H1 (cell line): ENCODE measurements around the gene PBXIP1. TPM values are rescaled to one million over a fixed set of nuclear protein-coding genes. Genes with fewer than 3 reads are reported as not detected.
A peak's percentile ranks its signal among the peaks of the same experiment; 100 is the strongest.

ENCODE experiments used
- CTCF ChIA-PET: fragments of 300-600 bp; sonication (Branson Sonifier 250); formaldehyde crosslinking; loops from one replicate; lab custom pipeline; 2021; ENCODE audit not compliant: partially characterized antibody; lab: Charles Lee
- POLR2A ChIA-PET: fragments of 300-600 bp; sonication (Branson Sonifier 250); formaldehyde crosslinking; loops from one replicate; lab custom pipeline; 2021; ENCODE audit warnings: inconsistent platforms; ENCODE audit not compliant: partially characterized antibody; lab: Charles Lee
- DNase-seq, 2 experiments: peaks; one replicate each; pipeline versions ENCODE4 v3.0.0 to v3.0.0-alpha.2; 2010 to 2022; ENCODE audit warnings: low spot score in 2 of 2, low read depth in 1 of 2, mixed read lengths in 1 of 2
- FAIRE-seq: peaks from 2 replicates; lab custom pipeline; 2011; peaks lifted over from hg19 to GRCh38; lab: Jason Lieb, UNC
- H2AFZ ChIP-seq: 2 replicates; pipeline ENCODE4 v1.8.1; 2012; ENCODE audit warnings: low read length, inconsistent platforms
- H2AK5ac ChIP-seq: 2 replicates; pipeline ENCODE4 v1.6.1; 2013; ENCODE audit warnings: low read depth, low read length
- H2BK120ac ChIP-seq: replicated peaks from 2 replicates; pipeline ENCODE3; 2013; ENCODE audit warnings: low read depth, low read length, inconsistent platforms
- H2BK12ac ChIP-seq: 2 replicates; pipeline ENCODE4 v1.6.1; 2013; ENCODE audit warnings: low read depth, low read length
- H2BK15ac ChIP-seq: 2 replicates; pipeline ENCODE4 v1.6.1; 2013; ENCODE audit warnings: low read length
- H2BK20ac ChIP-seq: 2 replicates; pipeline ENCODE4 v1.6.1; 2013; ENCODE audit warnings: low read length
- H2BK5ac ChIP-seq: 2 replicates; pipeline ENCODE4 v1.6.1; 2013; ENCODE audit warnings: low read depth, low read length
- H3K14ac ChIP-seq: 2 replicates; pipeline ENCODE4 v1.6.1; 2013; ENCODE audit warnings: inconsistent platforms; ENCODE audit not compliant: insufficient read length
- H3K18ac ChIP-seq: 2 replicates; pipeline ENCODE4 v1.6.1; 2013; ENCODE audit warnings: low read length; ENCODE audit errors: extremely low read depth
- H3K23ac ChIP-seq: 2 replicates; pipeline ENCODE4 v1.6.1; 2013; ENCODE audit warnings: inconsistent platforms; ENCODE audit not compliant: insufficient read length
- H3K23me2 ChIP-seq: 2 replicates; pipeline ENCODE4 v1.6.1; 2013; ENCODE audit warnings: low read depth, low read length
- H3K27ac ChIP-seq: 2 replicates; pipeline ENCODE4 v1.6.1; 2011; ENCODE audit warnings: low read depth, low read length, inconsistent platforms
- H3K27me3 ChIP-seq, 4 experiments: replicated peaks in 1 of 4; 1 replicate in 1 of 4; 2 replicates in 3 of 4; pipeline versions ENCODE4 v1.6.1 to v1.8.1; 2011 to 2013; ENCODE audit warnings: low read length in 3 of 4, mild to moderate bottlenecking in 3 of 4, inconsistent platforms in 2 of 4, mixed read lengths in 2 of 4, moderate library complexity in 1 of 4; ENCODE audit not compliant: control insufficient read depth in 3 of 4, insufficient read depth in 3 of 4; ENCODE audit errors: extremely low read depth in 1 of 4
- H3K36me3 ChIP-seq, 4 experiments: 2 replicates each; pipeline versions ENCODE4 v1.6.1 to v1.8.1; 2011 to 2013; ENCODE audit warnings: mild to moderate bottlenecking in 4 of 4, low read length in 3 of 4, moderate library complexity in 2 of 4, control low read depth in 1 of 4, inconsistent platforms in 1 of 4; ENCODE audit not compliant: insufficient read depth in 4 of 4, control insufficient read depth in 2 of 4
- H3K4ac ChIP-seq: replicated peaks from 2 replicates; pipeline ENCODE3; 2013; ENCODE audit warnings: low read length, low read depth, mixed read lengths, inconsistent platforms; ENCODE audit not compliant: insufficient read length
- H3K4me1 ChIP-seq, 4 experiments: replicated peaks in 1 of 4; 1 replicate in 1 of 4; 2 replicates in 3 of 4; pipeline versions ENCODE4 v1.6.1 to v1.8.1; 2011 to 2013; ENCODE audit warnings: low read length in 3 of 4, inconsistent platforms in 2 of 4, mixed read lengths in 1 of 4; ENCODE audit not compliant: insufficient read depth in 4 of 4, control insufficient read depth in 3 of 4
- H3K4me2 ChIP-seq, 2 experiments: 2 replicates each; pipeline versions ENCODE4 v1.6.1 to v1.8.1; 2011 to 2013; ENCODE audit warnings: low read depth in 2 of 2, low read length in 2 of 2, control low read depth in 1 of 2, inconsistent platforms in 1 of 2, mild to moderate bottlenecking in 1 of 2; ENCODE audit not compliant: insufficient read depth in 1 of 2
- H3K4me3 ChIP-seq, 4 experiments: fragments of 200-600, 300-600 bp in 1 of 4; sonication (generic), shearing (Covaris generic), sonication (Bioruptor Twin) in 1 of 4; 2 replicates each; pipeline versions ENCODE4 v1.5.1 to v1.8.1; 2011 to 2016; ENCODE audit warnings: low read length in 4 of 4, low read depth in 3 of 4, control low read depth in 2 of 4, inconsistent platforms in 2 of 4, mild to moderate bottlenecking in 2 of 4, mixed read lengths in 1 of 4, moderate library complexity in 1 of 4; ENCODE audit not compliant: insufficient read depth in 2 of 4; ENCODE audit errors: extremely low read depth in 1 of 4
- H3K56ac ChIP-seq: replicated peaks from 2 replicates; pipeline ENCODE3; 2013; ENCODE audit warnings: low read depth, mild to moderate bottlenecking, mixed read lengths, low read length, inconsistent platforms; ENCODE audit not compliant: insufficient read length
- H3K79me1 ChIP-seq: 2 replicates; pipeline ENCODE4 v1.6.1; 2013; ENCODE audit warnings: low read depth, low read length, control low read depth
- H3K79me2 ChIP-seq, 2 experiments: 2 replicates each; pipeline versions ENCODE4 v1.6.1 to v1.8.1; 2012 to 2013; ENCODE audit warnings: low read length in 2 of 2, mild to moderate bottlenecking in 2 of 2, inconsistent platforms in 1 of 2; ENCODE audit not compliant: insufficient read depth in 2 of 2, control insufficient read depth in 1 of 2
- H3K9ac ChIP-seq, 4 experiments: replicated peaks in 1 of 4; 1 replicate in 1 of 4; 2 replicates in 3 of 4; pipeline versions ENCODE4 v1.6.1 to v1.8.1; 2011 to 2013; ENCODE audit warnings: low read depth in 3 of 4, low read length in 3 of 4, control low read depth in 2 of 4, mild to moderate bottlenecking in 2 of 4, moderate library complexity in 2 of 4, inconsistent platforms in 1 of 4; ENCODE audit errors: extremely low read depth in 1 of 4
- H3K9me3 ChIP-seq, 2 experiments: 2 replicates each; pipeline versions ENCODE4 v1.6.1 to v1.8.1; 2012 to 2013; ENCODE audit warnings: mild to moderate bottlenecking in 2 of 2, moderate library complexity in 2 of 2, control low read depth in 1 of 2, inconsistent platforms in 1 of 2, low read depth in 1 of 2, low read length in 1 of 2, mixed read lengths in 1 of 2; ENCODE audit not compliant: insufficient read depth in 2 of 2
- H4K20me1 ChIP-seq, 2 experiments: replicated peaks in 1 of 2; 2 replicates each; pipeline versions ENCODE3 to v1.8.1; 2011 to 2013; ENCODE audit warnings: inconsistent platforms in 2 of 2, low read length in 2 of 2, mild to moderate bottlenecking in 1 of 2; ENCODE audit not compliant: insufficient read depth in 2 of 2, control insufficient read depth in 1 of 2
- H4K5ac ChIP-seq: 2 replicates; pipeline ENCODE4 v1.6.1; 2013; ENCODE audit warnings: low read length, low read depth, mixed read lengths, inconsistent platforms; ENCODE audit not compliant: insufficient read length
- H4K8ac ChIP-seq: 2 replicates; pipeline ENCODE4 v1.8.0; 2013; ENCODE audit warnings: mild to moderate bottlenecking, moderate library complexity, low read length, inconsistent platforms; ENCODE audit not compliant: insufficient read depth; ENCODE audit errors: extremely low read depth
- H4K91ac ChIP-seq: replicated peaks from 2 replicates; pipeline ENCODE3; 2013; ENCODE audit warnings: low read length, mixed read lengths, inconsistent platforms; ENCODE audit not compliant: insufficient read length
- GABPA ChIP-seq: IDR thresholded peaks from 2 replicates; pipeline ENCODE4 v1.6.1; 2011; ENCODE audit warnings: mild to moderate bottlenecking, low read length, moderate library complexity, borderline replicate concordance; ENCODE audit not compliant: insufficient read depth
- JUND ChIP-seq: IDR thresholded peaks from 2 replicates; pipeline ENCODE4 v1.6.1; 2011; ENCODE audit warnings: mild to moderate bottlenecking, improper control_type of control experiment, low read length
- POLR2A ChIP-seq, 2 experiments: IDR thresholded peaks; 1 replicate in 1 of 2; 2 replicates in 1 of 2; pipeline ENCODE4 v1.6.1; 2011; ENCODE audit warnings: low read depth in 2 of 2, low read length in 2 of 2, mild to moderate bottlenecking in 2 of 2; ENCODE audit errors: control extremely low read depth in 1 of 2
- POLR2AphosphoS5 ChIP-seq: IDR thresholded peaks from 2 replicates; pipeline ENCODE4 v1.6.1; 2011; ENCODE audit warnings: low read depth, low read length
- RAD21 ChIP-seq, 2 experiments: IDR thresholded peaks in 1 of 2; conservative IDR thresholded peaks in 1 of 2; 2 replicates each; pipeline ENCODE4 v1.6.1; 2011; ENCODE audit warnings: low read depth in 2 of 2, low read length in 2 of 2, improper control_type of control experiment in 1 of 2, inconsistent platforms in 1 of 2, mild to moderate bottlenecking in 1 of 2, moderate library complexity in 1 of 2
- WGBS, 2 experiments: shearing (Covaris generic) in 1 of 2; methylation state at CpG; one replicate each; pipeline versions ENCODE4 v1.1.6 to v1.1.7; 2013 to 2015; ENCODE audit warnings: low lambda C conversion rate in 2 of 2, mixed read lengths in 2 of 2, inconsistent platforms in 1 of 2, low coverage in 1 of 2, missing lambda C conversion rate in 1 of 2; ENCODE audit not compliant: insufficient replicate concordance in 2 of 2, insufficient coverage in 1 of 2, insufficient read length in 1 of 2; ENCODE audit errors: extremely low coverage in 1 of 2, missing lambda C conversion rate in 1 of 2; 5-methylcytosine and 5-hydroxymethylcytosine counted together
- polyA plus RNA-seq, 7 experiments: library from polyadenylated mRNA; depleted of rRNA in 3 of 7; stranded (reverse) in 5 of 7; unstranded in 2 of 7; fragments of >200 nt in 5 of 7; fragments of 200-250 nt in 2 of 7; gene quantifications; 1 replicate in 5 of 7; 2 replicates in 1 of 7; 4 replicates in 1 of 7; pipeline versions ENCODE4 v1.2.1 to v1.2.3, GENCODE V29; 2011 to 2013; ENCODE audit warnings: missing spikeins in 2 of 7, mixed read lengths in 2 of 7
- total RNA-seq: library from RNA; stranded (reverse); fragmentation: NEBNext Ultra II Directional; extraction: Animal tissue kit (Norgen Biotek cat#: 25700); gene quantifications from 2 replicates; pipeline ENCODE4 v1.2.1, GENCODE V29; 2021
- TF ChIP-seq, protein P1 (sequence below), 3 experiments: IDR thresholded peaks; 1 replicate in 2 of 3; 2 replicates in 1 of 3; pipeline versions ENCODE4 v1.5.1 to v1.6.1; 2011; ENCODE audit warnings: low read length in 3 of 3, mild to moderate bottlenecking in 3 of 3, inconsistent platforms in 2 of 3, low read depth in 1 of 3, moderate library complexity in 1 of 3; ENCODE audit not compliant: insufficient read depth in 1 of 3; ENCODE audit errors: control extremely low read depth in 1 of 3

PBXIP1 gene
- total and polyA plus RNA-seq, 2 of the 8 experiments (the other 6 are each of a cell fraction or from before 2014, with no cell fraction given) = 12.0 to 19.8 TPM

DNA sequence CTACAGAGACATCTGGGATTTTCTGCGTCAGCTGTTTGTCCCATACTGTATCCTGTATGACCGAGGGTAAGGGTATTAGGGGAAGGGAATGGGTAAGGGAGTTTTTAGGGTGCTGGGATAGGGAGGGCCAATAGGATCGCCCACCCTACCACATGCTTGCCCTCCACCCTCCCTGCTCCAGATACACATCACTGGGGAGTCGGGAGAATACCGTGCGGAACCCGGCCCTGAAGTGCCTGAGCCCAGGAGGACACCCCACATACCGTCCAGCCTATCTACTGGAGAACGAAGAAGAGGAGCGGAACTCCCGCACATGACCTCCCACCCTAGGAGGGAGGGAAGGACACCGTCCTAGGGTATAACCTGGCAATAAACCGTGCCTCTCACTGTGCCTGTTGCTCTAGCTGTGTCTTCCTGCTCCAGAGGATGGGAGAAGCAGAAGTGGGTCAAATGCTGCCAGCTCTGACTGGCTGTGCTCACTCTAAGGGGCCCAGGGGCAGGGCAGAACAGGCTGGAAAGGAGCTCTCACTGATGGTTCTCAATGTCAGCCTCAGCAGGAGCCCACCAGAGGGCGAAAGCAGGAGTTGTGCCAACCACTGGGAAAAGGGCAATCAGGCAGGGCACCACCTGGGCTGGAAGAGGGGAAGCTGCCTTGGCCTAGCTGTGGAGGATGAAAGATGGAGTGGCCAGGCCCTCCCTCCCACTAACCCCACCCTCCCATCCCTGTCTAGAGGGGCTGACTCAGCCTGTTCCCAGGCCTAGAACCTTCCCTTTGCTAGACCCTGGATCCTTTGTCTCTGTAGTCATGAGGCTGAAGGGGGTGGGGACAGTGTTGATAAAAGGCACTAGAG is 37.0 kb upstream of the PBXIP1 start:
- 89% methylated on average over 14 of the region's 14 CpGs; no CpG with 5 or more reads in 1 of the 2 experiments for WGBS, 2 experiments

More for the DNA sequence above, 37.0 kb upstream of the PBXIP1 start:
- Histone ChIP-seq H4K20me1 (peaks cover 10 to 17% of the 10 kb centered on the region in 2 experiments), H3K27ac (peak overlapping the region; percentile 58; the same call in 1 of the 2 replicates), H3K4me3 (no peak overlapping the region), H3K14ac (no peak overlapping the region), H3K56ac (no peak overlapping the region), H2AFZ (no peak overlapping the region), H3K4me2 (no peak overlapping the region), H2AK5ac (no peak overlapping the region; the same call in 1 of the 2 replicates), H3K4me1 (peaks cover 0 to 7% (median 3%) of the 10 kb centered on the region in 4 experiments; a peak in 3 of 7 replicates), H3K36me3 (peaks cover 9 to 33% (median 26%) of the 10 kb centered on the region in 4 experiments), H2BK120ac (no peak overlapping the region), H4K8ac (no peak overlapping the region), H3K23ac (no peak overlapping the region), H3K79me1 (peaks cover 4% of the 10 kb centered on the region; the same call in 1 of the 2 replicates), H4K91ac (no peak overlapping the region), H3K9ac (peak overlapping the region in 1 of 4 experiments; percentile 50; a peak in 2 of 7 replicates), H2BK5ac (no peak overlapping the region), H3K27me3 (no peaks in the 10 kb centered on the region), H2BK20ac (no peak overlapping the region), H3K79me2 (peaks cover 0 to 16% of the 10 kb centered on the region in 2 experiments; a peak in 2 of 4 replicates), H4K5ac (no peak overlapping the region), H3K23me2 (no peaks in the 10 kb centered on the region; the same call in 1 of the 2 replicates), H2BK12ac (no peak overlapping the region), H3K9me3 (no peaks in the 10 kb centered on the region), H3K4ac (no peak overlapping the region), H2BK15ac (no peak overlapping the region), H3K18ac (no peak overlapping the region)
- CTCF ChIA-PET = interaction anchor here (1.1 to 14.0 kb wide), 11 partner anchors 11 to 180 kb away, joined by 3 to 334 read pairs (median 15); partner anchors contain the start of genes ADAM15, CKS1B, EFNA4 and FLAD1
- DNase-seq (peak in 1 of 2 experiments; percentile 58), FAIRE-seq (no peak)
- POLR2A ChIA-PET = interaction anchor here (0.6 to 42.8 kb wide), 15 partner anchors 11 to 461 kb away, joined by 3 to 702 read pairs (median 5); partner anchors contain the start of genes ADAM15, CKS1B, EFNA4 and FLAD1
- TF ChIP-seq GABPA = no peak
- peak; percentile 12 to 33; a peak in 2 of 4 replicates for TF ChIP-seq RAD21 (IDR thresholded peaks at IDR 0.05 in 1 of 2, conservative IDR thresholded peaks at IDR 0.05 in 1 of 2; ENCODE audit: low read depth in 2 of 2, low read length in 2 of 2)
- TF ChIP-seq POLR2A (IDR thresholded peaks at IDR 0.05; ENCODE audit: control extremely low read depth in 1 of 2, low read depth in 2 of 2, low read length in 2 of 2) = peak; percentile 51 to 61
- peak; percentile 65 for TF ChIP-seq POLR2AphosphoS5
- TF ChIP-seq JUND = no peak
- TF ChIP-seq, protein P1, sequence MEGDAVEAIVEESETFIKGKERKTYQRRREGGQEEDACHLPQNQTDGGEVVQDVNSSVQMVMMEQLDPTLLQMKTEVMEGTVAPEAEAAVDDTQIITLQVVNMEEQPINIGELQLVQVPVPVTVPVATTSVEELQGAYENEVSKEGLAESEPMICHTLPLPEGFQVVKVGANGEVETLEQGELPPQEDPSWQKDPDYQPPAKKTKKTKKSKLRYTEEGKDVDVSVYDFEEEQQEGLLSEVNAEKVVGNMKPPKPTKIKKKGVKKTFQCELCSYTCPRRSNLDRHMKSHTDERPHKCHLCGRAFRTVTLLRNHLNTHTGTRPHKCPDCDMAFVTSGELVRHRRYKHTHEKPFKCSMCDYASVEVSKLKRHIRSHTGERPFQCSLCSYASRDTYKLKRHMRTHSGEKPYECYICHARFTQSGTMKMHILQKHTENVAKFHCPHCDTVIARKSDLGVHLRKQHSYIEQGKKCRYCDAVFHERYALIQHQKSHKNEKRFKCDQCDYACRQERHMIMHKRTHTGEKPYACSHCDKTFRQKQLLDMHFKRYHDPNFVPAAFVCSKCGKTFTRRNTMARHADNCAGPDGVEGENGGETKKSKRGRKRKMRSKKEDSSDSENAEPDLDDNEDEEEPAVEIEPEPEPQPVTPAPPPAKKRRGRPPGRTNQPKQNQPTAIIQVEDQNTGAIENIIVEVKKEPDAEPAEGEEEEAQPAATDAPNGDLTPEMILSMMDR (IDR thresholded peaks at IDR 0.05; ENCODE audit: control extremely low read depth in 1 of 3, insufficient read depth in 1 of 3, low read depth in 1 of 3, low read length in 3 of 3) = peak; percentile 45 to 51 (median 48)
